ENCODE results near the gene ENTPD3.
"Not testable (repeated sequence)": the region's sequence is repeated elsewhere in the genome, so short reads cannot be mapped to it uniquely, and the experiment has no call there.

ENTPD3 gene

DNA sequence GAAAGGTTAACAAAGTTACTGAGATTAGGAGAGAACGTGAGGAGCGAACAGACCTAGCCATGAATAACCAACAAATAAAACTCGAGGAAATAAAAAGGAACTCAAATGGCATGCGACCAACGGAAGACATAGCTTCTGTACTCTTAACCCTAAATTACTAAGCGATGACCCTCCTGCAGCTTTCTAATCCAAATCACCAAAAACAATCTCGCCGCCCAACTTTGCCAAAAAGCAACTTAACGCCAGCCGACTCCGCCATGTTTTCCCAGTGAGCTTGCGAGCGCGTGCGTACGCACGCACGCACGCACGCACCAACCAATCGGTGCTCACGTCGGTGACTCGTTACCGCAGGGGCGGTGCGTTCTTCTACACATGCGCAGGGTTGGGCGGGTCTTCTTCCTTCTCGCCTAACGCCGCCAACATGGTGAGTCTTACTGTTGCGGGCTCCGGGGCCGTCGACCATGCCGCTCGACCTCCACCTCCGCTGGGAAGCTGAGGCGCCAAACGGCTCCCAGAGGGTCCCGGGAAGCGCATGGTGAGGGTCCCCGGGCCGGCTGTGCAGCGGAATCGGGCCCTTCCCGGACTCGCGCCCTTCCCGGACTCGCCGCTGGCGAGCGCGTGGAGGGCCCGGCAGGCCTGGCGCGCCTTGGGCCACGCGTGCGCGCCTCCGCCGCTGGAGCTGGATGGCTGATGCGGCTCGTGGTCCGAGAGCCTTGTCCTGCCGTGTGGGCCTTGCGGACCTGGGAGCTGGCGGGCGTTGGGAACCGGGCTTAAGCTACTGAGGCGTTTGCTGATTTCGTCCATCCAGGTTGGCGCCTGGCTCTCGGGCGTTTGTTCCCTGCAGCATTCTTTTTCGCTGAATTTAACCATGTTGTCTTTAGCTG is 70.2 kb downstream of the ENTPD3 start, which contains the start of gene RPL14:
Gene RPL14, plus strand, starts transcription at position 400 of the 884 bp plus-strand sequence. Its CDS starts 133 bp downstream, at position 533.
- DNase-seq (ENCODE audit: low read depth), result peak; percentile 89
- peak within 1 kb of the TSS; percentile 97 for H3K4me3 ChIP-seq (ENCODE audit: low read length)
- no peak for TF ChIP-seq CTCF (conservative IDR thresholded peaks at IDR 0.05; ENCODE audit: low read depth, low read length)

GRCh38 chr3:40458473-40458872 is 71.5 kb downstream of the ENTPD3 start:
- H3K4me3 ChIP-seq (ENCODE audit: low read length), result peak overlapping the region; percentile 97
- TF ChIP-seq CTCF (conservative IDR thresholded peaks at IDR 0.05; ENCODE audit: low read depth, low read length), result no peak
- no peak for DNase-seq (ENCODE audit: low read depth)

DNA sequence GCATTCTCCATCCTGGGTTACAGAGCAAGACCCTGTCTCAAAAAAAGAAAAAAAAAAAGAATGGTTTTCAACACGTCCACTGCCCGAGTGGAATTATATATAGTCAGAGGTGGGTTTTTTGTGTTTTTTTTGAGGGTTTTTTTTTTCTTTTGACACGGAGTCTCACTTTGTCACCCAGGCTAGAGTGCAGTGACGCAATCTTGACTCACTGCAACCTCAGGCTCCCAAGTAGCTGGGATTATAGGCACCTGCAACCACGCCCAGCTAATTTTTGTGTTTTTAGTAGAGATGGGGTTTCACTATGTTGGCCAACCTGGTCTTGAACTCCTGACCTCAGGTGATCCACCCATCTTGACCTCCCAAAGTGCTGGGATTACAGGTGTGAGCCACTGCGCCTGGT is 73.5 kb downstream of the ENTPD3 start:
- not testable (repeated sequence) for DNase-seq (ENCODE audit: low read depth); H3K4me3 ChIP-seq (ENCODE audit: low read length)

- no peak for DNase-seq (ENCODE audit: low read depth)
- TF ChIP-seq CTCF (conservative IDR thresholded peaks at IDR 0.05; ENCODE audit: low read depth, low read length), result no peak
- no peak overlapping the region for H3K4me3 ChIP-seq (ENCODE audit: low read length)
Observed at GRCh38 chr3:40461161-40461560, 74.2 kb downstream of the ENTPD3 start.

- H3K4me3 ChIP-seq (ENCODE audit: low read length); DNase-seq (ENCODE audit: low read depth): not testable (repeated sequence)
Observed at GRCh38 chr3:40462838-40463237, 75.9 kb downstream of the ENTPD3 start.

- no peak overlapping the region for H3K4me3 ChIP-seq (ENCODE audit: low read length)
- TF ChIP-seq CTCF (conservative IDR thresholded peaks at IDR 0.05; ENCODE audit: low read depth, low read length), result no peak
- DNase-seq (ENCODE audit: low read depth), result no peak
Observed at GRCh38 chr3:40463579-40463978, 76.6 kb downstream of the ENTPD3 start.

- no peak for DNase-seq (ENCODE audit: low read depth)
- no peak for TF ChIP-seq CTCF (conservative IDR thresholded peaks at IDR 0.05; ENCODE audit: low read depth, low read length)
- no peak overlapping the region for H3K4me3 ChIP-seq (ENCODE audit: low read length)
Observed at GRCh38 chr3:40464339-40465110, 77.5 kb downstream of the ENTPD3 start.

DNA sequence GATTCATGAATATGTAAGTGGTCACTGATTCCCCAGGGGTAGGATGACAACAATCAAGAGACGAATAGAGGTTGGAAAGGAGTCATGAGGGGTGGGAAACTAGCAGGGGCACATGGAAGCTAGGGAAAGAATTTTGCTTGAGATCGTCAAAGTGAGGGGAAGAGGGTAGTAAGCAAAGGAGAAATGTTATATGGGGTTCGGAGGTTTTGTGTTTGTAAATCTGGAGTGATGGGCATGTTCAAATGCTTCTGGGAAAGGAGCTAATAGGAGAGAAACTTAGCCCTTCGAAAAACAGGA is 78.1 kb downstream of the ENTPD3 start:
- TF ChIP-seq CTCF (conservative IDR thresholded peaks at IDR 0.05; ENCODE audit: low read depth, low read length), result no peak
- no peak for DNase-seq (ENCODE audit: low read depth)

More for the DNA sequence above, 78.1 kb downstream of the ENTPD3 start:
- no peak overlapping the region for H3K4me3 ChIP-seq (ENCODE audit: low read length)
